Heart right ventricle (tissue), 16 donors: ENCODE measurements around the gene DENND4C. TPM values are rescaled to one million over a fixed set of nuclear protein-coding genes. Genes with fewer than 3 reads are reported as not detected.

Source experiments
- ATAC-seq, 8 donors: fragments of 200-7000 bp; cut with Tn5 transposase; one replicate each; pipeline ENCODE4 v1.9.1; 2020; ENCODE audit warnings: mild to moderate bottlenecking in 8 of 8, moderate library complexity in 8 of 8, moderate number of reproducible peaks in 1 of 8
- DNase-seq, 2 donors: peaks; one replicate each; pipeline ENCODE4 v3.0.0-alpha.2; 2020
- H3K27ac ChIP-seq, 10 donors: fragments of 200-600 bp; sonication (generic) in 2 of 10; one replicate each; pipeline versions ENCODE4 v1.5.0 to v1.8.0; 2020 to 2022; ENCODE audit warnings: mild to moderate bottlenecking in 3 of 10
- H3K27me3 ChIP-seq, 7 donors: fragments of 200-600 bp; one replicate each; pipeline ENCODE4 v1.8.0; 2021 to 2022; ENCODE audit warnings: mild to moderate bottlenecking in 2 of 7
- H3K36me3 ChIP-seq, 9 donors: fragments of 200-600 bp; sonication (generic) in 1 of 9; one replicate each; pipeline versions ENCODE4 v1.5.0 to v1.8.0; 2020 to 2022; ENCODE audit warnings: mild to moderate bottlenecking in 2 of 9
- H3K4me1 ChIP-seq, 9 donors: fragments of 200-600 bp; sonication (generic) in 1 of 9; one replicate each; pipeline versions ENCODE4 v1.5.0 to v1.8.0; 2020 to 2022; ENCODE audit warnings: mild to moderate bottlenecking in 4 of 9
- H3K4me3 ChIP-seq, 10 donors: fragments of 200-600 bp; sonication (generic) in 2 of 10; one replicate each; pipeline versions ENCODE4 v1.5.0 to v1.8.0; 2020 to 2022; ENCODE audit warnings: mild to moderate bottlenecking in 7 of 10, moderate library complexity in 2 of 10
- H3K9me3 ChIP-seq, 11 donors: fragments of 200-600 bp in 10 of 11; sonication (generic) in 2 of 11; one replicate each; pipeline versions ENCODE4 v1.5.0 to v1.8.0; 2013 to 2022; ENCODE audit warnings: mild to moderate bottlenecking in 2 of 11, control low read depth in 1 of 11, moderate library complexity in 1 of 11
- CTCF ChIP-seq, 9 donors: fragments of 200-600 bp; sonication (generic) in 2 of 9; IDR thresholded peaks; one replicate each; pipeline versions ENCODE4 v1.5.0 to v1.8.0; 2021 to 2022; ENCODE audit warnings: antibody characterized with exemption in 9 of 9, mild to moderate bottlenecking in 5 of 9, moderate library complexity in 1 of 9
- WGBS, 2 donors: extraction: QIAGEN DNeasy Blood & Tissue Kit; methylation state at CpG; one replicate each; pipeline ENCODE4 v1.1.7; 2013; ENCODE audit warnings: inconsistent platforms in 1 of 2; 5-methylcytosine and 5-hydroxymethylcytosine counted together
- intact Hi-C, 10 donors: fragments of 100-400 bp; cut with DNase I; formaldehyde crosslinking; loops; one replicate each; pipeline versions ENCODE4 v1.11.1 to v1.14.2; 2022
- polyA plus RNA-seq, 2 donors: library from polyadenylated mRNA; stranded (reverse); fragments of 200-250 nt; gene quantifications; one replicate each; pipeline ENCODE4 v1.2.3, GENCODE V29; 2013
- total RNA-seq, 10 donors: library from RNA; stranded (reverse); fragmentation: NEBNext Ultra II Directional in 3 of 10; extraction: Animal tissue kit (Norgen Biotek cat#: 25700) in 3 of 10; gene quantifications; one replicate each; pipeline versions ENCODE4 v1.2.1 to v1.2.4, GENCODE V29; 2021 to 2023
- donor health status: Arrhythmogenic right ventricular cardiomyopathy.
- donor health status: ischemic (EF 13 %, LVEDD 7.1; RV severe dilation, severe dysfunction).
- donor health status: healthy with polysubstance abuse.
- donor health status: DM: no; HTN: yes; CAD: no.
- donor health status: DM: no; HTN: no; CAD: no.
- donor health status: ischemic (EF 25% LVEDD 6.9; RV normal size, moderate dysfunction).
- donor health status: ischemic (EF 25% LVEDD 5.7; RV mildly dilated, moderate dysfunction).
- donor health status: healthy.
- donor health status: DM: yes; HTN: yes; CAD: no.
- donor health status: Ischemic cardiomyopathy.
- donor health status: ischemic (EF 35%, LVEDD 5.7; RV mildly dilated, moderate dysfunction).
- donor health status: nonischemic (EF 11% LVEDD 7.7; RV severe dilation, severe dysfunction).
- donor health status: DM: yes; HTN: yes; CAD: no.
- donor health status: PGD.
- donor health status: ischemic (EF 29% LVEDD 5.4; RV normal size, mild dysfunction).
- donor health status: nonischemic (EF 23%, LVEDD 6.1; RV moderate dilation, normal function).

Gene DENND4C
- total and polyA plus RNA-seq, 12 donors, result 5.4 to 28.3 (median 23.5) TPM

GRCh38 chr9:19378647-19379046 lies 148.2 kb downstream of the DENND4C start:
- Histone ChIP-seq H3K4me3 (peak overlapping the region in 9 of 10 donors; percentile 56 to 86 (median 73)), H3K27ac (peak overlapping the region in 7 of 10 donors; percentile 85 to 96 (median 93)), H3K9me3 (no peaks in the 10 kb centered on the region), H3K36me3 (peaks cover 0 to 60% (median 41%) of the 10 kb centered on the region in 9 donors), H3K27me3 (no peaks in the 10 kb centered on the region), H3K4me1 (peaks cover 0 to 40% (median 27%) of the 10 kb centered on the region in 9 donors)
- ATAC-seq, result no peak
- TF ChIP-seq CTCF (IDR thresholded peaks at IDR 0.05), result no peak
- intact Hi-C loops, result loop anchor here in 4 of 10 donors (10.0 kb wide), 4 partner anchors 66 to 294 kb away; no protein-coding TSS in a partner anchor
- 37 to 48% methylated on average over 7 of the region's 7 CpGs for WGBS, 2 donors
- DNase-seq, result no peak

- H3K4me1 ChIP-seq, result peaks cover 0 to 40% (median 27%) of the 10 kb centered on the region in 9 donors
- peak overlapping the region; percentile 56 to 86 (median 72) for H3K4me3 ChIP-seq
- H3K27me3 ChIP-seq, result no peaks in the 10 kb centered on the region
- WGBS, 2 donors, result 6 to 9% methylated on average over 12 of the region's 12 CpGs
- H3K9me3 ChIP-seq, result no peaks in the 10 kb centered on the region
- no peak for ATAC-seq
- intact Hi-C loops, result loop anchor here in 4 of 10 donors (10.0 kb wide), 4 partner anchors 66 to 294 kb away; no protein-coding TSS in a partner anchor
- DNase-seq, result no peak
- peaks cover 0 to 53% (median 41%) of the 10 kb centered on the region in 9 donors for H3K36me3 ChIP-seq
- peak overlapping the region; percentile 83 to 96 (median 88) for H3K27ac ChIP-seq
- no peak for TF ChIP-seq CTCF (IDR thresholded peaks at IDR 0.05)
Observed at GRCh38 chr9:19379283-19379682, 148.8 kb downstream of the DENND4C start.

GRCh38 chr9:19379697-19380046 lies 149.2 kb downstream of the DENND4C start:
- DNase-seq (peak; percentile 37 to 50), ATAC-seq (peak; percentile 42 to 76 (median 68))
- Histone ChIP-seq H3K4me3 (peak overlapping the region; percentile 56 to 86 (median 72)), H3K9me3 (no peaks in the 10 kb centered on the region), H3K4me1 (peaks cover 0 to 40% (median 27%) of the 10 kb centered on the region in 9 donors), H3K27me3 (no peaks in the 10 kb centered on the region), H3K27ac (peak overlapping the region; percentile 83 to 96 (median 88)), H3K36me3 (peaks cover 0 to 49% (median 39%) of the 10 kb centered on the region in 9 donors)
- WGBS, 2 donors, result 0% methylated on average over 30 of the region's 30 CpGs
- TF ChIP-seq CTCF (IDR thresholded peaks at IDR 0.05), result no peak
- intact Hi-C loops, result loop anchor here in 9 of 10 donors (1.0 to 10.0 kb wide), 9 partner anchors 29 to 295 kb away; partner anchors contain the start of gene ACER2 (in 2 of the 9)

GRCh38 chr9:19380826-19381075 lies 150.3 kb downstream of the DENND4C start:
- peaks cover 0 to 39% (median 28%) of the 10 kb centered on the region in 9 donors for H3K36me3 ChIP-seq
- DNase-seq (no peak), ATAC-seq (peak in 1 of 8 donors; percentile 3)
- peak overlapping the region; percentile 56 to 86 (median 72) for H3K4me3 ChIP-seq
- peak overlapping the region; percentile 83 to 96 (median 88) for H3K27ac ChIP-seq
- intact Hi-C loops, result loop anchor here in 8 of 10 donors (1.0 to 5.0 kb wide), 5 partner anchors 28 to 77 kb away; partner anchors contain the start of gene ACER2 (in 2 of the 8)
- peaks cover 0 to 40% (median 27%) of the 10 kb centered on the region in 9 donors for H3K4me1 ChIP-seq
- no peaks in the 10 kb centered on the region for H3K9me3 ChIP-seq
- 42 to 46% methylated on average over 6 of the region's 6 CpGs for WGBS, 2 donors
- no peak for TF ChIP-seq CTCF (IDR thresholded peaks at IDR 0.05)
- H3K27me3 ChIP-seq, result no peaks in the 10 kb centered on the region
